Activated CD8-positive, alpha-beta T cell treated with anti-CD3 and anti-CD28 coated beads, Interleukin-2, amount 10 ng/mL, durations not matched to agents 7 days and 5 days (primary cell): ENCODE measurements around the gene TSPAN8. TPM values are rescaled to one million over a fixed set of nuclear protein-coding genes. Genes with fewer than 3 reads are reported as not detected.
"Not testable (repeated sequence)": the region's sequence is repeated elsewhere in the genome, so short reads cannot be mapped to it uniquely, and the experiment has no call there.

ENCODE experiments used
- ATAC-seq: fragments of 150-1000 bp; cut with Tn5 transposase; one replicate; pipeline ENCODE4 v1.10.0; 2021; ENCODE audit warnings: moderate library complexity
- CTCF ChIA-PET: fragments of 350-600 bp; sonication (Branson Sonifier 250); formaldehyde crosslinking; loops from one replicate; lab custom pipeline; 2021; ENCODE audit warnings: antibody characterized with exemption; lab: Charles Lee
- POLR2A ChIA-PET: fragments of 350-600 bp; sonication (Branson Sonifier 250); formaldehyde crosslinking; loops from one replicate; lab custom pipeline; 2021; ENCODE audit warnings: antibody characterized with exemption; lab: Charles Lee
- DNase-seq: peaks from one replicate; pipeline ENCODE4 v3.0.0-alpha.2; 2020
- H3K27ac Mint-ChIP-seq: one replicate; pipeline ENCODE4 v1.8.0; 2021; ENCODE audit warnings: mild to moderate bottlenecking, mixed read lengths
- H3K27me3 Mint-ChIP-seq: one replicate; pipeline ENCODE4 v1.8.0; 2021; ENCODE audit warnings: low read depth, mixed read lengths
- H3K36me3 Mint-ChIP-seq: one replicate; pipeline ENCODE4 v1.8.0; 2021; ENCODE audit warnings: low read depth, mixed read lengths
- H3K4me1 Mint-ChIP-seq: one replicate; pipeline ENCODE4 v1.8.0; 2021; ENCODE audit warnings: low read depth, mixed read lengths
- H3K4me3 Mint-ChIP-seq: one replicate; pipeline ENCODE4 v1.8.0; 2021; ENCODE audit warnings: mild to moderate bottlenecking, mixed read lengths
- H3K9me3 Mint-ChIP-seq: one replicate; pipeline ENCODE4 v1.8.0; 2022; ENCODE audit warnings: mixed read lengths; ENCODE audit not compliant: insufficient read depth
- total RNA-seq, 2 experiments: library from RNA; stranded (reverse); gene quantifications; one replicate each; pipeline ENCODE4 v1.2.3, GENCODE V29; 2021

TSPAN8 gene
- total RNA-seq, 2 experiments from 2014 or later: not detected

DNA sequence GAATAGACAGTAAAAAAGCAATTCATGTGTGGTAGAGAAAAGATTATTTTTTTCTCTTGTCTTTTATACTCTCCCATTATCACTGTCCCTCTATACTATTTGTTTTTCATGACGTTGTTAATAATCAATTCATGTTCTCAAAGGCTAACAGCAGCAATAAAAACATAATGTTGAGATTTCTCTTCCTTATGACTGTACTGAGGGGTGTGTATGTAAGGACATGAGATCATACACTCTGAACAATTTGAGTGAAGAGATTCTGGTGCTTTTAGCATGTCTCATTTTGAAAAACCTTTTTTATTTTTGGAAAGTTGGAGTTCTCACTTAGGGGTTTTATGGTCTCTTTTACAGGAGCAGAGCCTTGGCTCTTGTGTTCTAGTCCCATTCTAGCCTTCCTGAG is 3.8 kb upstream of the TSPAN8 start:
- POLR2A ChIA-PET: no interaction called here
- no peaks in the 10 kb centered on the region for H3K4me1 Mint-ChIP-seq
- H3K4me3 Mint-ChIP-seq: no peak overlapping the region
- DNase-seq (no peak), ATAC-seq (no peak)
- CTCF ChIA-PET: no interaction called here
- no peak overlapping the region for H3K27ac Mint-ChIP-seq
- no peaks in the 10 kb centered on the region for H3K36me3 Mint-ChIP-seq
- no peaks in the 10 kb centered on the region for H3K27me3 Mint-ChIP-seq
- peaks cover 3% of the 10 kb centered on the region for H3K9me3 Mint-ChIP-seq

DNA sequence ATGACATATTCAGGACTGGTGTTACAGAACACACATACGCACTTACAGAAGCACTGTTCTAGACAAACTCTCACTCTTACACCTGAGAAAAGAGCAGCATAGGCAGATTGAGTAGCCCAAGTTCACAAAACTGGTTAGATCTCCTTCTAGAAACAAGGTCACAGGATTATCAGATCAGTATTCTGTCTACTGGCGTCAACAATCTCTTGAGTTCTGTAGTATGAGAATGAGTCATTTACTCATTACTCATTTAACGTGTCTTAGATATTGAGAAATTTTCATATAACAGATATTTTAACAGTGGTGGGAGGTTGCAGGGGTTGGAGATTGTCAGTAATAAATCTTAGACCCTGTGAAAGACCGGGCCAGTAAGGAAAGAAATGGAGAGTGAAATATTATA is 2.8 kb upstream of the TSPAN8 start:
- CTCF ChIA-PET: no interaction called here
- Mint-ChIP-seq H3K9me3 (peaks cover 3% of the 10 kb centered on the region), H3K4me1 (no peaks in the 10 kb centered on the region), H3K27me3 (no peaks in the 10 kb centered on the region), H3K27ac (no peak overlapping the region), H3K36me3 (no peaks in the 10 kb centered on the region), H3K4me3 (no peak overlapping the region)
- DNase-seq (no peak), ATAC-seq (no peak)
- POLR2A ChIA-PET: no interaction called here

GRCh38 chr12:71159878-71160277 is 2.1 kb upstream of the TSPAN8 start:
- no peak for DNase-seq
- H3K27me3 Mint-ChIP-seq: no peaks in the 10 kb centered on the region
- no peaks in the 10 kb centered on the region for H3K36me3 Mint-ChIP-seq
- H3K9me3 Mint-ChIP-seq: peaks cover under 1% of the 10 kb centered on the region
- ChIA-PET POLR2A (no interaction called here), CTCF (no interaction called here)
- H3K4me1 Mint-ChIP-seq: no peaks in the 10 kb centered on the region
- no peak overlapping the region for H3K27ac Mint-ChIP-seq
- no peak for ATAC-seq
- no peak overlapping the region for H3K4me3 Mint-ChIP-seq

- POLR2A ChIA-PET: no interaction called here
- Mint-ChIP-seq H3K36me3 (no peaks in the 10 kb centered on the region), H3K4me1 (no peaks in the 10 kb centered on the region), H3K27ac (no peak overlapping the region), H3K4me3 (no peak overlapping the region), H3K9me3 (no peaks in the 10 kb centered on the region), H3K27me3 (no peaks in the 10 kb centered on the region)
- ATAC-seq (no peak), DNase-seq (no peak)
- CTCF ChIA-PET: no interaction called here
These were observed 1.5 kb upstream of the TSPAN8 start for GRCh38 chr12:71159264-71159663.

GRCh38 chr12:71158361-71158882 is 623 bp upstream of the TSPAN8 start:
- no peaks in the 10 kb centered on the region for H3K4me1 Mint-ChIP-seq
- no peaks in the 10 kb centered on the region for H3K9me3 Mint-ChIP-seq
- DNase-seq (no peak), ATAC-seq (no peak)
- POLR2A ChIA-PET: no interaction called here
- no peak overlapping the region for H3K4me3 Mint-ChIP-seq
- H3K27me3 Mint-ChIP-seq: no peaks in the 10 kb centered on the region
- H3K27ac Mint-ChIP-seq: no peak overlapping the region
- H3K36me3 Mint-ChIP-seq: no peaks in the 10 kb centered on the region
- CTCF ChIA-PET: no interaction called here

GRCh38 chr12:71155225-71155624 is 2.6 kb downstream of the TSPAN8 start:
- Mint-ChIP-seq H3K4me3 (no peak overlapping the region), H3K27me3 (no peaks in the 10 kb centered on the region), H3K4me1 (no peaks in the 10 kb centered on the region), H3K9me3 (no peaks in the 10 kb centered on the region), H3K27ac (no peak overlapping the region), H3K36me3 (no peaks in the 10 kb centered on the region)
- DNase-seq (no peak), ATAC-seq (no peak)
- CTCF ChIA-PET: no interaction called here
- POLR2A ChIA-PET: no interaction called here

DNA sequence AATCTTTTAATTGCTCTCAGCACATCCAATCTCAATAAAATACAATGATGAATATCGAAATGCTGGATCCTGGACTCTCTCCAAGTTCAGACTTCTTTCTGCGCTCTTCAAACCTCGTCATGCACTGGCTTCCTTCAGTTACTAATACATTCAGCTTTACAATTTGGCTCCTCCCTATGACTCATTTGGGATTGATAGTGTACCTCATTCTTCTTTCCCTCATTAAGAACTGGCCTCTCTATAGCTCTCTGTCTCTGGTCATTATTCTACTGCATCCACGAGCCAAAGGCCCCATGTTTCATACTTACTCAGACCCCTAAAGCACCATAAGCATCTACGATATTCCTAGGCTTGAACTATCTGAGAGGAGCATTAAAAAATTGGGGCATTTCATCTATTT is 4.9 kb downstream of the TSPAN8 start:
- ChIA-PET CTCF (no interaction called here), POLR2A (no interaction called here)
- no peak overlapping the region for H3K4me3 Mint-ChIP-seq
- no peaks in the 10 kb centered on the region for H3K36me3 Mint-ChIP-seq
- no peak for DNase-seq
- no peak for ATAC-seq
- H3K27ac Mint-ChIP-seq: no peak overlapping the region
- no peaks in the 10 kb centered on the region for H3K4me1 Mint-ChIP-seq
- H3K9me3 Mint-ChIP-seq: no peaks in the 10 kb centered on the region
- H3K27me3 Mint-ChIP-seq: no peaks in the 10 kb centered on the region

- POLR2A ChIA-PET, CTCF ChIA-PET: not testable (repeated sequence)
These were observed 7.8 kb downstream of the TSPAN8 start for GRCh38 chr12:71150041-71150440.

GRCh38 chr12:71144682-71145081 is 13.1 kb downstream of the TSPAN8 start:
- H3K27ac Mint-ChIP-seq: no peak overlapping the region
- POLR2A ChIA-PET: no interaction called here
- ATAC-seq (no peak), DNase-seq (no peak)
- H3K9me3 Mint-ChIP-seq: no peaks in the 10 kb centered on the region
- H3K27me3 Mint-ChIP-seq: no peaks in the 10 kb centered on the region
- CTCF ChIA-PET: no interaction called here
- H3K36me3 Mint-ChIP-seq: no peaks in the 10 kb centered on the region
- H3K4me1 Mint-ChIP-seq: no peaks in the 10 kb centered on the region
- H3K4me3 Mint-ChIP-seq: no peak overlapping the region

More at GRCh38 chr12:71150041-71150440, 7.8 kb downstream of the TSPAN8 start:
- not testable (repeated sequence) for H3K27me3 Mint-ChIP-seq, H3K4me1 Mint-ChIP-seq, H3K27ac Mint-ChIP-seq, H3K36me3 Mint-ChIP-seq, H3K4me3 Mint-ChIP-seq, DNase-seq, ATAC-seq, H3K9me3 Mint-ChIP-seq

DNA sequence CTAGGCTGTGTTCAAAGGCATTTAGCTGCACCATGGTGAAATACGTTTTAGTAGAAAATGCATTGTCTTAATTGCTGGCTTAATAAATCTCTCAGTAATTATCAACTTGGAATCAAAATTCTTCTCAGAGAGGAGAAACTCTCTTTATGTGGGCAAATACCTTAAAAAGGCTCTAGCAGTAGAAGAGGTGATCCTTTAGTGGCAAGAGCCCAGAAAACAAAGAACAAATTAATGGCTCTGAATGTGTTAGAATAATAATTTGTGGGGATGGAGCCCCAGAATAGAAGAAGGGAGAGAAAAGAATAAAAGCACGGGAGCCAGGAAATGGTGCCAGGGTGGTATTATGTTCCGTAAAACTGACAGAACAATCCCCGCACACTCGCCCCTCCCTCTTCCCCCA is 14.8 kb downstream of the TSPAN8 start:
- ATAC-seq (no peak), DNase-seq (no peak)
- H3K27ac Mint-ChIP-seq: no peak overlapping the region
- POLR2A ChIA-PET: no interaction called here
- no peak overlapping the region for H3K4me3 Mint-ChIP-seq
- H3K27me3 Mint-ChIP-seq: no peaks in the 10 kb centered on the region
- no peaks in the 10 kb centered on the region for H3K36me3 Mint-ChIP-seq
- H3K4me1 Mint-ChIP-seq: no peaks in the 10 kb centered on the region
- CTCF ChIA-PET: no interaction called here
- no peaks in the 10 kb centered on the region for H3K9me3 Mint-ChIP-seq

GRCh38 chr12:71142016-71142415 is 15.8 kb downstream of the TSPAN8 start:
- CTCF ChIA-PET: no interaction called here
- DNase-seq (no peak), ATAC-seq (no peak)
- no peaks in the 10 kb centered on the region for H3K36me3 Mint-ChIP-seq
- H3K27me3 Mint-ChIP-seq: no peaks in the 10 kb centered on the region
- H3K27ac Mint-ChIP-seq: no peak overlapping the region
- H3K4me3 Mint-ChIP-seq: no peak overlapping the region
- no peaks in the 10 kb centered on the region for H3K9me3 Mint-ChIP-seq
- H3K4me1 Mint-ChIP-seq: no peaks in the 10 kb centered on the region
- POLR2A ChIA-PET: no interaction called here

DNA sequence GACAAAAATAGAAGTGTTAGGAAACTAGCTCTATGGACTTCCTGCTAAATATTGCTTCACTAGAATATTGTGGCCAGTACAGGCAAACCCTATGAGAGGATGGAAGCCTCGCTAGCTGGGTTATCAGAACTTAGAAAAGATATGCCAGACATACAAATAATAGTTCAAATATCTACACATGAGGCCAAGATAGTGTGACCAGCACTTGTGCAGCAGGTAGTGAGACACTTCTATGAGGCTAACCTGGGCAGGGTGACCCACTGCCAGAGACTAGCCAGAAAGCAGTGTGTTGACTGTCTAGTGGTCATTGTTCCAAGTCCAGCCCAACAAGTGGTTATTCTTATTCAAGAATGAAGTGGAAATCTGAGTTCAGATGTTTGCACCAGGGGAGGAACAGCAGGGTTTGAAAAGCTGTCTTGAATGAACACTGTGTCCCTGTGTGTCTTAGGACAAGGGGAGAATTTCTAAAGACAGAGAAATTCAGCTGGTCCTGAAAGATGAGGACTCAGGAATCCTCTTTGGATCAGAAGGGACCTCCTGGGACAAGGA is 16.3 kb downstream of the TSPAN8 start:
- Mint-ChIP-seq H3K4me3 (no peak overlapping the region), H3K27me3 (no peaks in the 10 kb centered on the region), H3K36me3 (no peaks in the 10 kb centered on the region), H3K27ac (no peak overlapping the region), H3K4me1 (no peaks in the 10 kb centered on the region), H3K9me3 (no peaks in the 10 kb centered on the region)
- DNase-seq (no peak), ATAC-seq (no peak)
- POLR2A ChIA-PET: no interaction called here
- CTCF ChIA-PET: no interaction called here

DNA sequence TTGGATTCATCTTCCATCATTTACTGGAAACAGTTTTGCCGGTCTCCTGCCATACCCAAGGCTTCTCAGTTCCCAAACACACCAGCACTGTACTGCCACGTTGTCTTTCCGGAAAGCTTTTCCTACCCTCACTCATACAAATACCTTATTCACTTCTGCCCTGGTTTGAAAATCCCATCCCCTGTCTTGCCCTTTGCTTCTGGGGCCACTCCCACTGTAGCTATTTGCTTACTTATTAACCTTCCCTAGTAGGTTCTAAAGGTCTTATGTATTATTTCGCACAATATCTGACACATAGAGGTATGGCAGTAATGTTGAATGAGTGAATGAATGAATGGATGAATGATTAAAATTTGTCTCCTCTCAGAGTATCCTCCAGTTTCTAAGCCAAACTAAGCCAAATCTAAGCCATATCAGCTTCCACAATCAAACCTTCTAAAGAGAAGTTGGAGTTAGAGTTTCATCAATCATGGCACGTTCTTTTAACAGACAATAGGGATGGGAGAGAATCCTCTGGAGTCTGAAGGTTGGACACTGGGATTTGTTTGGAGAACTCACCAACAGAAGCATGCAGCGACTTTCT is 18.6 kb downstream of the TSPAN8 start:
- H3K9me3 Mint-ChIP-seq: no peaks in the 10 kb centered on the region
- no peaks in the 10 kb centered on the region for H3K27me3 Mint-ChIP-seq
- H3K4me3 Mint-ChIP-seq: no peak overlapping the region
- POLR2A ChIA-PET: no interaction called here
- no peak overlapping the region for H3K27ac Mint-ChIP-seq
- H3K4me1 Mint-ChIP-seq: no peaks in the 10 kb centered on the region
- ATAC-seq: no peak
- DNase-seq: no peak
- H3K36me3 Mint-ChIP-seq: no peaks in the 10 kb centered on the region
- CTCF ChIA-PET: no interaction called here
